GM23338 (cell line): ENCODE data around the gene NDST1. TPM values are rescaled to one million over a fixed set of nuclear protein-coding genes. Genes with fewer than 3 reads are reported as not detected.
A peak's percentile ranks its signal among the peaks of the same experiment; 100 is the strongest.

Experiments
- ATAC-seq: fragments of 200-7000 bp; cut with Tn5 transposase; 3 replicates; pipeline ENCODE4 v1.9.1; 2020
- DNase-seq: peaks from one replicate; pipeline ENCODE4 v3.0.0-alpha.2; 2015; ENCODE audit warnings: low spot score
- H2AFZ ChIP-seq: fragments of 200-600 bp; sonication (generic); 2 replicates; pipeline ENCODE4 v1.8.0; 2016; ENCODE audit warnings: antibody characterized with exemption, mild to moderate bottlenecking, moderate library complexity
- H3F3A ChIP-seq: fragments of 200-600 bp; sonication (generic); replicated peaks from 2 replicates; pipeline ENCODE4 v1.8.0; 2017; ENCODE audit warnings: antibody characterized with exemption, mixed run types, low read depth
- H3K27ac ChIP-seq: fragments of 200-600 bp; sonication (generic); 2 replicates; pipeline ENCODE4 v1.6.1; 2016; ENCODE audit warnings: low read depth
- H3K27me3 ChIP-seq: fragments of 200-600 bp; sonication (generic); 2 replicates; pipeline ENCODE4 v1.8.0; 2016; ENCODE audit warnings: mild to moderate bottlenecking, mixed run types, moderate library complexity; ENCODE audit not compliant: insufficient read depth
- H3K36me3 ChIP-seq: fragments of 200-600 bp; sonication (generic); 2 replicates; pipeline ENCODE4 v1.8.0; 2016; ENCODE audit warnings: mild to moderate bottlenecking; ENCODE audit not compliant: insufficient read depth
- H3K4me1 ChIP-seq: fragments of 200-600 bp; sonication (generic); 2 replicates; pipeline ENCODE4 v1.8.0; 2016; ENCODE audit warnings: mild to moderate bottlenecking, moderate library complexity; ENCODE audit not compliant: insufficient read depth
- H3K4me2 ChIP-seq: fragments of 200-600 bp; sonication (generic); 2 replicates; pipeline ENCODE4 v1.7.1; 2017; ENCODE audit warnings: mixed run types
- H3K4me3 ChIP-seq: fragments of 200-600 bp; sonication (generic); 2 replicates; pipeline ENCODE4 v1.6.1; 2016; ENCODE audit warnings: mixed run types
- H3K79me2 ChIP-seq: fragments of 200-600 bp; sonication (generic); replicated peaks from 2 replicates; pipeline ENCODE4 v1.8.0; 2017; ENCODE audit warnings: mild to moderate bottlenecking; ENCODE audit not compliant: insufficient read depth
- H3K9me2 ChIP-seq: fragments of 200-600 bp; sonication (generic); 2 replicates; pipeline ENCODE4 v1.8.0; 2017; ENCODE audit not compliant: insufficient read depth
- H4K20me1 ChIP-seq: fragments of 200-600 bp; sonication (generic); replicated peaks from 2 replicates; pipeline ENCODE4 v1.8.0; 2017; ENCODE audit warnings: mild to moderate bottlenecking; ENCODE audit not compliant: insufficient read depth
- H3K27ac Mint-ChIP-seq: 2 replicates; pipeline ENCODE4 v1.8.0; 2020; ENCODE audit warnings: inconsistent platforms, mild to moderate bottlenecking, moderate library complexity, mixed read lengths
- H3K27me3 Mint-ChIP-seq: 3 replicates; pipeline ENCODE4 v1.8.0; 2022; ENCODE audit warnings: low read depth, mild to moderate bottlenecking, moderate library complexity, mixed read lengths, inconsistent platforms; ENCODE audit not compliant: insufficient read depth, poor library complexity
- H3K36me3 Mint-ChIP-seq: 3 replicates; pipeline ENCODE4 v1.8.0; 2021; ENCODE audit warnings: low read depth, mild to moderate bottlenecking, inconsistent platforms, moderate library complexity, mixed read lengths
- H3K4me1 Mint-ChIP-seq: 3 replicates; pipeline ENCODE4 v1.8.0; 2020; ENCODE audit warnings: mild to moderate bottlenecking, inconsistent platforms, mixed read lengths
- H3K4me3 Mint-ChIP-seq: 3 replicates; pipeline ENCODE4 v1.8.0; 2021; ENCODE audit warnings: moderate library complexity, mild to moderate bottlenecking, inconsistent platforms, mixed read lengths
- H3K9me3 Mint-ChIP-seq: 3 replicates; pipeline ENCODE4 v1.8.0; 2020; ENCODE audit warnings: moderate library complexity, mild to moderate bottlenecking, inconsistent platforms, mixed read lengths
- CREB1 ChIP-seq: fragments of 250-450 bp; sonication (Bioruptor Pico); IDR thresholded peaks from 2 replicates; pipeline ENCODE4 v1.5.0; 2020; ENCODE audit warnings: low read depth, mild to moderate bottlenecking, moderate library complexity
- CTCF ChIP-seq, 2 experiments: fragments of 200-600 bp in 1 of 2; sonication (generic) in 1 of 2; conservative IDR thresholded peaks; 2 replicates each; pipeline versions ENCODE4 v1.5.1 to v1.6.1; 2016 to 2017; ENCODE audit warnings: antibody characterized with exemption in 2 of 2, low read depth in 2 of 2, mild to moderate bottlenecking in 2 of 2, moderate library complexity in 1 of 2
- ETS1 ChIP-seq: IDR thresholded peaks from 2 replicates; pipeline ENCODE4 v1.6.1; 2016; ENCODE audit warnings: antibody characterized with exemption
- EZH2 ChIP-seq: fragments of 200-600 bp; sonication (generic); IDR thresholded peaks from one replicate; pipeline ENCODE4 v1.8.0; 2017; ENCODE audit warnings: antibody characterized with exemption, mild to moderate bottlenecking, low read depth; ENCODE audit not compliant: unreplicated experiment
- EZH2phosphoT487 ChIP-seq: fragments of 200-600 bp; sonication (generic); IDR thresholded peaks from one replicate; pipeline ENCODE4 v1.8.1; 2018; ENCODE audit warnings: antibody characterized with exemption; ENCODE audit not compliant: unreplicated experiment
- JUNB ChIP-seq: IDR thresholded peaks from one replicate; pipeline ENCODE4 v1.6.1; 2016; ENCODE audit warnings: antibody characterized with exemption; ENCODE audit not compliant: unreplicated experiment
- NANOG ChIP-seq: IDR thresholded peaks from 2 replicates; pipeline ENCODE4 v1.6.1; 2016; ENCODE audit warnings: antibody characterized with exemption, borderline replicate concordance
- POLR2AphosphoS5 ChIP-seq: IDR thresholded peaks from 2 replicates; pipeline ENCODE4 v1.6.1; 2016; ENCODE audit warnings: antibody characterized with exemption, low read depth
- REST ChIP-seq: IDR thresholded peaks from one replicate; pipeline ENCODE4 v1.6.1; 2018; ENCODE audit warnings: antibody characterized with exemption; ENCODE audit not compliant: unreplicated experiment
- STAT1 ChIP-seq: IDR thresholded peaks from one replicate; pipeline ENCODE4 v1.6.1; 2016; ENCODE audit warnings: antibody characterized with exemption; ENCODE audit not compliant: unreplicated experiment
- ZNF114 ChIP-seq: fragments of 250-450 bp; sonication (Bioruptor Pico); IDR thresholded peaks from 2 replicates; pipeline ENCODE4 v1.5.0; 2020; ENCODE audit warnings: mild to moderate bottlenecking, moderate library complexity
- ZNF331 ChIP-seq: fragments of 250-450 bp; sonication (Bioruptor Pico); IDR thresholded peaks from 2 replicates; pipeline ENCODE4 v1.5.0; 2020; ENCODE audit warnings: low read depth, mild to moderate bottlenecking, moderate library complexity
- polyA plus RNA-seq: library from polyadenylated mRNA; unstranded; fragments of >200 nt; fragmentation: Nextera tagmentation; extraction: Ambion mirVana; gene quantifications from 2 replicates; pipeline ENCODE4 v1.2.1, GENCODE V29; 2016
- total RNA-seq: library from RNA; depleted of rRNA; stranded (reverse); fragments of >200 nt; shearing (Covaris generic); gene quantifications from 2 replicates; pipeline ENCODE4 v1.2.3, GENCODE V29; 2014

Gene NDST1
- total and polyA plus RNA-seq, 2 experiments from 2014 or later = 7.3 to 85.0 TPM

GRCh38 chr5:150559701-150560100, 51.8 kb downstream of the NDST1 start (continued):
- TF ChIP-seq REST (no peak), ZNF114 (CRISPR knock-in tag) (no peak), STAT1 (no peak), JUNB (no peak)

- H3K4me1 Mint-ChIP-seq = peaks cover 26% of the 10 kb centered on the region
- peaks cover 13% of the 10 kb centered on the region; the same call in 2 of the 3 replicates for H3K9me3 Mint-ChIP-seq
- H3F3A ChIP-seq = no peaks in the 10 kb centered on the region
- peak overlapping the region; percentile 96 for H3K27ac Mint-ChIP-seq
- DNase-seq (peak; percentile 96), ATAC-seq (peak; percentile 85)
- peaks cover 5% of the 10 kb centered on the region; the same call in 2 of the 3 replicates for H3K36me3 Mint-ChIP-seq
- H3K79me2 ChIP-seq = no peaks in the 10 kb centered on the region
- H3K36me3 ChIP-seq = no peaks in the 10 kb centered on the region
- H3K27me3 Mint-ChIP-seq = peaks cover 17% of the 10 kb centered on the region
- TF ChIP-seq ETS1 (no peak), POLR2AphosphoS5 (no peak), CTCF (conservative IDR thresholded peaks at IDR 0.05; ENCODE audit: low read depth in 2 of 2) (peak; percentile 92 to 96), ZNF114 (CRISPR knock-in tag) (no peak), NANOG (no peak), ZNF331 (no peak), STAT1 (no peak), CREB1 (peak; percentile 58), EZH2 (no peak), REST (no peak), EZH2phosphoT487 (no peak)
- 0 out of 2 replicates have a peak, but pooled peaks cover 3% of the 10 kb centered on the region for H4K20me1 ChIP-seq
- peak overlapping the region; percentile 37; the same call in 2 of the 3 replicates for H3K4me3 Mint-ChIP-seq
- peak overlapping the region; percentile 24 for H3K4me2 ChIP-seq
- no peaks in the 10 kb centered on the region for H3K27me3 ChIP-seq
- peak overlapping the region; percentile 76 for H3K27ac ChIP-seq
- no peak overlapping the region for H2AFZ ChIP-seq
- H3K4me1 ChIP-seq = 0 out of 2 replicates have a peak, but pooled peaks cover 11% of the 10 kb centered on the region
- H3K4me3 ChIP-seq = 0 out of 2 replicates have a peak overlapping the region, but pooled peaks have one; percentile 6
- H3K9me2 ChIP-seq = no peaks in the 10 kb centered on the region
Measured at GRCh38 chr5:150560401-150561191, 52.7 kb downstream of the NDST1 start.
